Mucosa of descending colon (tissue), 3 donors: Measurements from ENCODE around the gene MMP24. TPM values are rescaled to one million over a fixed set of nuclear protein-coding genes. Genes with fewer than 3 reads are reported as not detected.

Source experiments
- ATAC-seq: fragments of 200-7000 bp; cut with Tn5 transposase; one replicate; pipeline ENCODE4 v1.9.1; 2020; ENCODE audit warnings: mild to moderate bottlenecking, moderate library complexity
- DNase-seq, 3 donors: peaks; one replicate each; pipeline ENCODE4 v3.0.0-alpha.2; 2020
- H3K36me3 ChIP-seq: fragments of 200-600 bp; one replicate; pipeline ENCODE4 v1.8.0; 2021; ENCODE audit warnings: low read depth, mild to moderate bottlenecking
- H3K4me1 ChIP-seq: fragments of 200-600 bp; one replicate; pipeline ENCODE4 v1.8.0; 2021; ENCODE audit warnings: low read depth, mild to moderate bottlenecking
- H3K4me3 ChIP-seq: fragments of 200-600 bp; one replicate; pipeline ENCODE4 v1.8.0; 2021; ENCODE audit warnings: mild to moderate bottlenecking
- H3K9me3 ChIP-seq: fragments of 200-600 bp; one replicate; pipeline ENCODE4 v1.8.0; 2021; ENCODE audit warnings: mild to moderate bottlenecking
- intact Hi-C, 2 donors: fragments of 100-400 bp; cut with DNase I in 1 of 2; cut with micrococcal nuclease in 1 of 2; formaldehyde crosslinking; loops; one replicate each; pipeline versions ENCODE4 v1.11.0 to v1.11.1; 2022; cut with DNase I, micrococcal nuclease
- total RNA-seq, 3 donors: library from RNA; stranded (reverse); fragmentation: NEBNext Ultra II Directional in 2 of 3; extraction: Animal tissue kit (Norgen Biotek cat#: 25700) in 2 of 3; gene quantifications; one replicate each; pipeline versions ENCODE4 v1.2.1 to v1.2.4, GENCODE V29; 2021 to 2023
- TF ChIP-seq, protein P1 (sequence below): fragments of 200-600 bp; IDR thresholded peaks from one replicate; pipeline ENCODE4 v1.8.0; 2022; ENCODE audit warnings: antibody characterized with exemption, mild to moderate bottlenecking
- donor health status: DM: no; HTN: no; CAD: no; lungs with moderate emphysema.
- donor health status: DM: no; HTN: no; CAD: no.
- donor health status: DM: no; HTN: yes; CAD: no.

MMP24 gene
- total RNA-seq, 3 donors from 2014 or later, result 0.24 to 0.70 (median 0.58) TPM

GRCh38 chr20:35238735-35239134 is 12.2 kb downstream of the MMP24 start:
- Histone ChIP-seq H3K36me3 (no peaks in the 10 kb centered on the region), H3K4me1 (no peaks in the 10 kb centered on the region), H3K9me3 (no peaks in the 10 kb centered on the region), H3K4me3 (no peak overlapping the region)
- no peak for ATAC-seq
- TF ChIP-seq, protein P1, sequence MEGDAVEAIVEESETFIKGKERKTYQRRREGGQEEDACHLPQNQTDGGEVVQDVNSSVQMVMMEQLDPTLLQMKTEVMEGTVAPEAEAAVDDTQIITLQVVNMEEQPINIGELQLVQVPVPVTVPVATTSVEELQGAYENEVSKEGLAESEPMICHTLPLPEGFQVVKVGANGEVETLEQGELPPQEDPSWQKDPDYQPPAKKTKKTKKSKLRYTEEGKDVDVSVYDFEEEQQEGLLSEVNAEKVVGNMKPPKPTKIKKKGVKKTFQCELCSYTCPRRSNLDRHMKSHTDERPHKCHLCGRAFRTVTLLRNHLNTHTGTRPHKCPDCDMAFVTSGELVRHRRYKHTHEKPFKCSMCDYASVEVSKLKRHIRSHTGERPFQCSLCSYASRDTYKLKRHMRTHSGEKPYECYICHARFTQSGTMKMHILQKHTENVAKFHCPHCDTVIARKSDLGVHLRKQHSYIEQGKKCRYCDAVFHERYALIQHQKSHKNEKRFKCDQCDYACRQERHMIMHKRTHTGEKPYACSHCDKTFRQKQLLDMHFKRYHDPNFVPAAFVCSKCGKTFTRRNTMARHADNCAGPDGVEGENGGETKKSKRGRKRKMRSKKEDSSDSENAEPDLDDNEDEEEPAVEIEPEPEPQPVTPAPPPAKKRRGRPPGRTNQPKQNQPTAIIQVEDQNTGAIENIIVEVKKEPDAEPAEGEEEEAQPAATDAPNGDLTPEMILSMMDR, result no peak
- no peak for DNase-seq
- intact Hi-C loops, result no loop called here

DNA sequence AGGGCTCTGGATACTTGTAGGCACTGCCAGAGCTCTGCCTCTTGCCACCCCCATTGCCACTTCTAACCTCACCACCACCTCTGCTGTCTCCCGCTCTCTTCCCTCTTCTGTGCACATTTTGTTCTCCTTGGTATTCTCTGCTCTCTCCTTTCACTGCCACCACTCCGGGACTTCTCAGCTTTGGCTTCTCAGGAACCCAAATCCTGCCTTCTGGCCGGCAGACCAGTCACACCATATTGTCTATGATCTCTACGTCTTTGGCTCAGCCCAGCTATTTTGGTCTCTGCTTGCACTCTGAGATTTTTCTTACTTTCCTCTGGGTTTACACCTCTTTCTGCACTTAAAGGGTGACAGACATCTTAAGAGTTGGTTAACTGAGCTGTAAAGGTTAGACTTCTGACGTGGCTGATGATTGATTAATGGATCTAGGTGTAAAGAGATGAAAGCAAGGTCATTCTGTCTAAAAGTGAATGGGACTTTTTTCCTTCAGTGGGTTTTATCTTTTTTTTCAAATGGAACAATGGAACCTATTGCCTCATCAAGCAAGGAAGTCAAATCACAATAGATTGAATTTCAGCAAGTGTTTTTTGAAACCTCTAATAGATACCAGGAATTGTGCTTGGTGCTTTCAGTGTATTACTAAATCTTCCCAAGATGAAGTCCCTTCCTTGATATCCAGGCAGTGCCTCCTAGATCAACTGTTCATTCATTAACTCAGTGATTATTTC is 13.8 kb downstream of the MMP24 start:
- Histone ChIP-seq H3K36me3 (no peaks in the 10 kb centered on the region), H3K4me1 (no peaks in the 10 kb centered on the region), H3K9me3 (no peaks in the 10 kb centered on the region), H3K4me3 (no peak overlapping the region)
- intact Hi-C loops, result no loop called here
- TF ChIP-seq, protein P1, result no peak
- ATAC-seq, result no peak
- DNase-seq, result no peak

GRCh38 chr20:35240811-35241293 is 14.4 kb downstream of the MMP24 start:
- H3K4me3 ChIP-seq, result no peak overlapping the region
- intact Hi-C loops, result no loop called here
- DNase-seq (no peak), ATAC-seq (no peak)
- no peaks in the 10 kb centered on the region for H3K9me3 ChIP-seq
- TF ChIP-seq, protein P1, result no peak
- H3K36me3 ChIP-seq, result no peaks in the 10 kb centered on the region
- no peaks in the 10 kb centered on the region for H3K4me1 ChIP-seq

DNA sequence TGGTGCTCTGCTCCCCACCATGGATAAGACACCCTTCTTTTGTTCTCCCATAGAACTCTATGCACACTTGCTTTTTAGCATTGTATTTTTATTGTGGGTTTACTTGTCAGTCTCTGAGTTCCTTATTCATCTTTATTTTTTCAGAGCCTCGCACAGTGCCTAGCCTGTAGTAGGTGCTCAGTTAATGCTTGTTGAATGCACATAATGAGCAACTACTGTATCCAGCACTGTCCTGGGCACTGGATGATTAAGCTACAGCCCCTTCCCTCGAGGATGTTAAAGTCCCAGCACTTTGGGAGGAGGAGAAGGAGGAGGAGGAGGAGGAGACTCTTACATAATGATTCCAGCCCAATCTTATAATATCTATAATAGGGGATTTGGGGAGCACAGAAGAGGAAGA is 16.8 kb downstream of the MMP24 start:
- TF ChIP-seq, protein P1, result no peak
- H3K4me1 ChIP-seq, result no peaks in the 10 kb centered on the region
- DNase-seq, result no peak
- intact Hi-C loops, result no loop called here
- H3K36me3 ChIP-seq, result no peaks in the 10 kb centered on the region
- no peak for ATAC-seq
- no peaks in the 10 kb centered on the region for H3K9me3 ChIP-seq
- no peak overlapping the region for H3K4me3 ChIP-seq

GRCh38 chr20:35243986-35244385 is 17.5 kb downstream of the MMP24 start:
- H3K4me3 ChIP-seq, result no peak overlapping the region
- TF ChIP-seq, protein P1, result no peak
- H3K4me1 ChIP-seq, result no peaks in the 10 kb centered on the region
- H3K9me3 ChIP-seq, result no peaks in the 10 kb centered on the region
- DNase-seq (no peak), ATAC-seq (no peak)
- H3K36me3 ChIP-seq, result no peaks in the 10 kb centered on the region
- intact Hi-C loops, result no loop called here
